Neural cell (in vitro differentiated cells): ENCODE data around the gene DBH. TPM values are rescaled to one million over a fixed set of nuclear protein-coding genes. Genes with fewer than 3 reads are reported as not detected.

ENCODE experiments used
- H2AFZ ChIP-seq: fragments of 200-600, 300-800 bp; sonication (generic), shearing (Covaris generic); 2 replicates; pipeline ENCODE4 v1.6.0; 2014; ENCODE audit warnings: low read depth, mild to moderate bottlenecking, antibody characterized with exemption, low read length, moderate library complexity
- H3F3A ChIP-seq: fragments of 200-600 bp; shearing (Covaris generic); 2 replicates; pipeline ENCODE4 v1.6.1; 2016; ENCODE audit warnings: mild to moderate bottlenecking, moderate library complexity, mixed read lengths, antibody characterized with exemption, low read length; ENCODE audit not compliant: insufficient read depth, poor library complexity, severe bottlenecking
- H3K27ac ChIP-seq: fragments of 200-600, 300-800 bp; sonication (generic), shearing (Covaris generic); 2 replicates; pipeline ENCODE4 v1.5.1; 2014; ENCODE audit warnings: mild to moderate bottlenecking, low read length, moderate library complexity
- H3K27me3 ChIP-seq: fragments of 300-800, 200-600 bp; sonication (generic), shearing (Covaris generic); 2 replicates; pipeline ENCODE4 v1.6.0; 2014; ENCODE audit warnings: mild to moderate bottlenecking, low read depth, low read length, moderate library complexity; ENCODE audit not compliant: insufficient read depth
- H3K36me3 ChIP-seq: fragments of 300-800, 200-600 bp; sonication (generic), shearing (Covaris generic); 2 replicates; pipeline ENCODE4 v1.5.1; 2014; ENCODE audit warnings: mild to moderate bottlenecking, antibody characterized with exemption, low read length, moderate library complexity; ENCODE audit not compliant: insufficient read depth
- H3K4me2 ChIP-seq: fragments of 300-800, 200-600 bp; sonication (generic), shearing (Covaris generic); 2 replicates; pipeline ENCODE4 v1.6.0; 2014; ENCODE audit warnings: mild to moderate bottlenecking, low read length
- H3K4me3 ChIP-seq: fragments of 300-800, 200-600 bp; sonication (generic), shearing (Covaris generic); 2 replicates; pipeline ENCODE4 v1.5.1; 2014; ENCODE audit warnings: mild to moderate bottlenecking, low read length, moderate library complexity
- H3K79me2 ChIP-seq: fragments of 200-600 bp; shearing (Covaris generic); replicated peaks from 2 replicates; pipeline ENCODE4 v1.6.0; 2014; ENCODE audit warnings: mild to moderate bottlenecking, low read length, moderate library complexity; ENCODE audit not compliant: insufficient read depth
- H3K9ac ChIP-seq: fragments of 300-800, 200-600 bp; sonication (generic), shearing (Covaris generic); 2 replicates; pipeline ENCODE4 v1.6.1; 2016; ENCODE audit warnings: mild to moderate bottlenecking, low read length, mixed read lengths
- H3K9me2 ChIP-seq: fragments of 200-600 bp; shearing (Covaris generic); 2 replicates; pipeline ENCODE4 v1.6.1; 2016; ENCODE audit warnings: mild to moderate bottlenecking, low read length, mixed read lengths; ENCODE audit not compliant: insufficient read depth
- H3K9me3 ChIP-seq: fragments of 200-600, 300-800 bp; sonication (generic), shearing (Covaris generic); 2 replicates; pipeline ENCODE4 v1.6.1; 2016; ENCODE audit warnings: mild to moderate bottlenecking, mixed run types, low read length, moderate library complexity, mixed read lengths
- H4K20me1 ChIP-seq: fragments of 200-600 bp; shearing (Covaris generic); 2 replicates; pipeline ENCODE4 v1.6.1; 2016; ENCODE audit warnings: mild to moderate bottlenecking, mixed run types; ENCODE audit not compliant: insufficient read depth
- EP300 ChIP-seq: fragments of 450-650 bp; conservative IDR thresholded peaks from 2 replicates; pipeline ENCODE4 v1.6.1; 2014; ENCODE audit warnings: antibody characterized with exemption, mild to moderate bottlenecking, moderate library complexity; ENCODE audit not compliant: poor library complexity, severe bottlenecking
- EZH2 ChIP-seq: fragments of 200-600, 300-800 bp; shearing (Covaris generic), sonication (generic); IDR thresholded peaks from 2 replicates; pipeline ENCODE4 v1.6.1; 2014; ENCODE audit warnings: antibody characterized with exemption, low read length, borderline replicate concordance, mild to moderate bottlenecking; ENCODE audit not compliant: insufficient read depth, poor library complexity, severe bottlenecking
- MXI1 ChIP-seq: fragments of 450-650 bp; conservative IDR thresholded peaks from 2 replicates; pipeline ENCODE4 v1.6.1; 2014; ENCODE audit warnings: antibody characterized with exemption, mild to moderate bottlenecking; ENCODE audit not compliant: poor library complexity, severe bottlenecking
- POLR2AphosphoS5 ChIP-seq: IDR thresholded peaks from 2 replicates; pipeline ENCODE4 v1.6.1; 2012
- RAD21 ChIP-seq: fragments of 450-650 bp; conservative IDR thresholded peaks from 2 replicates; pipeline ENCODE4 v1.6.1; 2014; ENCODE audit warnings: antibody characterized with exemption, mild to moderate bottlenecking, moderate library complexity
- SMC3 ChIP-seq: fragments of 450-650 bp; conservative IDR thresholded peaks from 2 replicates; pipeline ENCODE4 v1.6.1; 2014; ENCODE audit warnings: antibody characterized with exemption, mild to moderate bottlenecking, moderate library complexity; ENCODE audit not compliant: poor library complexity
- TAF1 ChIP-seq: IDR thresholded peaks from 2 replicates; pipeline ENCODE4 v1.6.1; 2012; ENCODE audit warnings: low read depth
- polyA plus RNA-seq: library from polyadenylated mRNA; depleted of rRNA; stranded (reverse); fragments of >200 nt; gene quantifications from 2 replicates; pipeline ENCODE4 v1.2.3, GENCODE V29; 2014
- TF ChIP-seq, protein P1 (sequence below): fragments of 450-650 bp; IDR thresholded peaks from 2 replicates; pipeline ENCODE4 v1.5.1; 2014; ENCODE audit warnings: antibody characterized with exemption, mild to moderate bottlenecking, moderate library complexity; ENCODE audit not compliant: poor library complexity, severe bottlenecking
- TF ChIP-seq, protein P2 (sequence below): IDR thresholded peaks from 2 replicates; pipeline ENCODE4 v1.6.1; 2012; ENCODE audit warnings: borderline replicate concordance

Gene DBH
- polyA plus RNA-seq, 1 donor from 2014 or later, result not detected

DNA sequence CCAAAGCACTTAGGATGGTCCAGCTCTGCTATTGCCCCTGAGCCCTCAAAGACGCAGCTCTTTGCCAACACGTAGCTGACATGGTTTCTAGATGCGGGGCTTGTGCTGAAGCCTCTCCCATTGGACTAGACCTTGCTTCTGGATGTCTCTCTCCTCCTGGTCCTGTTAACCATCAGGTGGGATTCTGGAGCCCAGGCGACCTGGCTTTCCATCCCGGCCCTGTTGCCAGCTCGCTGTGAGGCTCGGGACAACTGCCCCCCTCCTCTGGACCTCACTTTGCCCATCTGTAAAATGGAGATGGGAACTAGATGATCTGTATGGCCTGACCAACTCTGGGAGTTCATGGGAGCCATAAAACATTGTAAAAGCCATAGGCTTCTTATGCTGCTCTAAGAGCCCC is 4.0 kb downstream of the DBH start:
- Histone ChIP-seq H3K27me3 (no peaks in the 10 kb centered on the region), H3K9me3 (no peaks in the 10 kb centered on the region), H3K9ac (no peak overlapping the region), H3K4me2 (no peak overlapping the region), H3K9me2 (no peaks in the 10 kb centered on the region), H3K4me3 (no peak overlapping the region), H3K27ac (no peak overlapping the region), H2AFZ (no peak overlapping the region), H4K20me1 (no peaks in the 10 kb centered on the region), H3F3A (no peaks in the 10 kb centered on the region), H3K36me3 (no peaks in the 10 kb centered on the region), H3K79me2 (no peaks in the 10 kb centered on the region)
- no peak for TF ChIP-seq EP300
- TF ChIP-seq MXI1, result no peak
- TF ChIP-seq EZH2, result no peak
- no peak for TF ChIP-seq POLR2AphosphoS5
- TF ChIP-seq TAF1, result no peak
- TF ChIP-seq RAD21, result no peak
- TF ChIP-seq, protein P1, sequence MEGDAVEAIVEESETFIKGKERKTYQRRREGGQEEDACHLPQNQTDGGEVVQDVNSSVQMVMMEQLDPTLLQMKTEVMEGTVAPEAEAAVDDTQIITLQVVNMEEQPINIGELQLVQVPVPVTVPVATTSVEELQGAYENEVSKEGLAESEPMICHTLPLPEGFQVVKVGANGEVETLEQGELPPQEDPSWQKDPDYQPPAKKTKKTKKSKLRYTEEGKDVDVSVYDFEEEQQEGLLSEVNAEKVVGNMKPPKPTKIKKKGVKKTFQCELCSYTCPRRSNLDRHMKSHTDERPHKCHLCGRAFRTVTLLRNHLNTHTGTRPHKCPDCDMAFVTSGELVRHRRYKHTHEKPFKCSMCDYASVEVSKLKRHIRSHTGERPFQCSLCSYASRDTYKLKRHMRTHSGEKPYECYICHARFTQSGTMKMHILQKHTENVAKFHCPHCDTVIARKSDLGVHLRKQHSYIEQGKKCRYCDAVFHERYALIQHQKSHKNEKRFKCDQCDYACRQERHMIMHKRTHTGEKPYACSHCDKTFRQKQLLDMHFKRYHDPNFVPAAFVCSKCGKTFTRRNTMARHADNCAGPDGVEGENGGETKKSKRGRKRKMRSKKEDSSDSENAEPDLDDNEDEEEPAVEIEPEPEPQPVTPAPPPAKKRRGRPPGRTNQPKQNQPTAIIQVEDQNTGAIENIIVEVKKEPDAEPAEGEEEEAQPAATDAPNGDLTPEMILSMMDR, result no peak
- no peak for TF ChIP-seq SMC3
- TF ChIP-seq, protein P2, sequence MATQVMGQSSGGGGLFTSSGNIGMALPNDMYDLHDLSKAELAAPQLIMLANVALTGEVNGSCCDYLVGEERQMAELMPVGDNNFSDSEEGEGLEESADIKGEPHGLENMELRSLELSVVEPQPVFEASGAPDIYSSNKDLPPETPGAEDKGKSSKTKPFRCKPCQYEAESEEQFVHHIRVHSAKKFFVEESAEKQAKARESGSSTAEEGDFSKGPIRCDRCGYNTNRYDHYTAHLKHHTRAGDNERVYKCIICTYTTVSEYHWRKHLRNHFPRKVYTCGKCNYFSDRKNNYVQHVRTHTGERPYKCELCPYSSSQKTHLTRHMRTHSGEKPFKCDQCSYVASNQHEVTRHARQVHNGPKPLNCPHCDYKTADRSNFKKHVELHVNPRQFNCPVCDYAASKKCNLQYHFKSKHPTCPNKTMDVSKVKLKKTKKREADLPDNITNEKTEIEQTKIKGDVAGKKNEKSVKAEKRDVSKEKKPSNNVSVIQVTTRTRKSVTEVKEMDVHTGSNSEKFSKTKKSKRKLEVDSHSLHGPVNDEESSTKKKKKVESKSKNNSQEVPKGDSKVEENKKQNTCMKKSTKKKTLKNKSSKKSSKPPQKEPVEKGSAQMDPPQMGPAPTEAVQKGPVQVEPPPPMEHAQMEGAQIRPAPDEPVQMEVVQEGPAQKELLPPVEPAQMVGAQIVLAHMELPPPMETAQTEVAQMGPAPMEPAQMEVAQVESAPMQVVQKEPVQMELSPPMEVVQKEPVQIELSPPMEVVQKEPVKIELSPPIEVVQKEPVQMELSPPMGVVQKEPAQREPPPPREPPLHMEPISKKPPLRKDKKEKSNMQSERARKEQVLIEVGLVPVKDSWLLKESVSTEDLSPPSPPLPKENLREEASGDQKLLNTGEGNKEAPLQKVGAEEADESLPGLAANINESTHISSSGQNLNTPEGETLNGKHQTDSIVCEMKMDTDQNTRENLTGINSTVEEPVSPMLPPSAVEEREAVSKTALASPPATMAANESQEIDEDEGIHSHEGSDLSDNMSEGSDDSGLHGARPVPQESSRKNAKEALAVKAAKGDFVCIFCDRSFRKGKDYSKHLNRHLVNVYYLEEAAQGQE, result no peak

GRCh38 chr9:133640580-133641395 is 4.6 kb downstream of the DBH start:
- H3K79me2 ChIP-seq, result no peaks in the 10 kb centered on the region
- no peak overlapping the region for H3K9ac ChIP-seq
- no peaks in the 10 kb centered on the region for H3K9me3 ChIP-seq
- H3K36me3 ChIP-seq, result no peaks in the 10 kb centered on the region
- H4K20me1 ChIP-seq, result no peaks in the 10 kb centered on the region
- TF ChIP-seq EZH2 (no peak), RAD21 (no peak)
- TF ChIP-seq, protein P1, result no peak
- TF ChIP-seq, protein P2, result no peak
- H3F3A ChIP-seq, result no peaks in the 10 kb centered on the region
- no peaks in the 10 kb centered on the region for H3K27me3 ChIP-seq
- H3K27ac ChIP-seq, result no peak overlapping the region
- H3K4me3 ChIP-seq, result no peak overlapping the region
- no peak overlapping the region for H3K4me2 ChIP-seq
- H2AFZ ChIP-seq, result no peak overlapping the region
- no peaks in the 10 kb centered on the region for H3K9me2 ChIP-seq
